ENCODE results near the gene POLR1G. TPM values are rescaled to one million over a fixed set of nuclear protein-coding genes. Genes with fewer than 3 reads are reported as not detected.

Gene POLR1G
- total and polyA plus RNA-seq, 9 of the 15 experiments (the other 6 are each of a cell fraction or from before 2014, with no cell fraction given): 3.0 to 50.1 (median 27.4) TPM

DNA sequence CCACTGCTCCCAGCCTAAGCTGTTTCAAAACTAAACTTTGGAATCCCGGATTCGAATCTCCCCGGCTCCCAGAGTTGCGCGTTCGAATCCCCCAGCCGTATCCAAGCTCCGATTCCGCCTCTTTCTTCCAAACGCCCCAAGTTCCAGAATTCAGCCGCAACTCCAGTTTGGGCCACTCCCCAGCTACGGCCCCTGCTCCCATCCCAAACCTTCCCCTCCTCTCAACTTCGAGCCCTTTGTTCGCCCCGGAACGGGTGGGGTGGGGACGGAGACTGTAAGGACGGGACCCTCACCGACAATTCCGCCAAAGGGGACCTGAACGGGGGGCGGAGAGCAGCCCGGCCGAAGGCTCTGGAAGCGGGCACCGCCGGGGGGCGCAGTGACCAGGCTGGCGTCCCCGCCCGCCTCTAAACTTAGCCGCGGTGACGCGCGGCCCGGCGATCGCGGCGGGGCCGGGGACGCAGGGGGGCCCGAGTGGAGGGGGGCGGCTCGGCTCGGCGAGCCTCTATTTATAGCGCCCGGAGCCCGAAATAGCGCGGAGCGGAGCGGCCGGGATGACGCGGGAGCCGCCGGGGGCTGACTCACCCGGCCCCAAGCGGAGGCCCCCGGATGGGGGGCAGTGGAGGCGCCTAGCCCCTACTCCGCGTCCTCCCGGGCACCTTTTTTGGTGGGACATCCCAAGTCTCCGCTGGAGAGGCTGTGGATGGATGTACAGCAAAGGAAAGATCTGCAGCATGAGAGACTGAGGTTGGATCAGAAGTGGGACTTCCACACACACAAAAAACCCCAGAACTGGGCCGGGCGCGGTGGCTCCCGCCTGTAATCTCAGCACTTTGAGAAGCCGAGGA, 22.2 kb downstream of the POLR1G start (continued):
- TF ChIP-seq, protein P1, sequence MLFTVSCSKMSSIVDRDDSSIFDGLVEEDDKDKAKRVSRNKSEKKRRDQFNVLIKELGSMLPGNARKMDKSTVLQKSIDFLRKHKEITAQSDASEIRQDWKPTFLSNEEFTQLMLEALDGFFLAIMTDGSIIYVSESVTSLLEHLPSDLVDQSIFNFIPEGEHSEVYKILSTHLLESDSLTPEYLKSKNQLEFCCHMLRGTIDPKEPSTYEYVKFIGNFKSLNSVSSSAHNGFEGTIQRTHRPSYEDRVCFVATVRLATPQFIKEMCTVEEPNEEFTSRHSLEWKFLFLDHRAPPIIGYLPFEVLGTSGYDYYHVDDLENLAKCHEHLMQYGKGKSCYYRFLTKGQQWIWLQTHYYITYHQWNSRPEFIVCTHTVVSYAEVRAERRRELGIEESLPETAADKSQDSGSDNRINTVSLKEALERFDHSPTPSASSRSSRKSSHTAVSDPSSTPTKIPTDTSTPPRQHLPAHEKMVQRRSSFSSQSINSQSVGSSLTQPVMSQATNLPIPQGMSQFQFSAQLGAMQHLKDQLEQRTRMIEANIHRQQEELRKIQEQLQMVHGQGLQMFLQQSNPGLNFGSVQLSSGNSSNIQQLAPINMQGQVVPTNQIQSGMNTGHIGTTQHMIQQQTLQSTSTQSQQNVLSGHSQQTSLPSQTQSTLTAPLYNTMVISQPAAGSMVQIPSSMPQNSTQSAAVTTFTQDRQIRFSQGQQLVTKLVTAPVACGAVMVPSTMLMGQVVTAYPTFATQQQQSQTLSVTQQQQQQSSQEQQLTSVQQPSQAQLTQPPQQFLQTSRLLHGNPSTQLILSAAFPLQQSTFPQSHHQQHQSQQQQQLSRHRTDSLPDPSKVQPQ (CRISPR knock-in tag; IDR thresholded peaks at IDR 0.05; ENCODE audit: borderline replicate concordance): no peak
- TF ChIP-seq, protein P2, sequence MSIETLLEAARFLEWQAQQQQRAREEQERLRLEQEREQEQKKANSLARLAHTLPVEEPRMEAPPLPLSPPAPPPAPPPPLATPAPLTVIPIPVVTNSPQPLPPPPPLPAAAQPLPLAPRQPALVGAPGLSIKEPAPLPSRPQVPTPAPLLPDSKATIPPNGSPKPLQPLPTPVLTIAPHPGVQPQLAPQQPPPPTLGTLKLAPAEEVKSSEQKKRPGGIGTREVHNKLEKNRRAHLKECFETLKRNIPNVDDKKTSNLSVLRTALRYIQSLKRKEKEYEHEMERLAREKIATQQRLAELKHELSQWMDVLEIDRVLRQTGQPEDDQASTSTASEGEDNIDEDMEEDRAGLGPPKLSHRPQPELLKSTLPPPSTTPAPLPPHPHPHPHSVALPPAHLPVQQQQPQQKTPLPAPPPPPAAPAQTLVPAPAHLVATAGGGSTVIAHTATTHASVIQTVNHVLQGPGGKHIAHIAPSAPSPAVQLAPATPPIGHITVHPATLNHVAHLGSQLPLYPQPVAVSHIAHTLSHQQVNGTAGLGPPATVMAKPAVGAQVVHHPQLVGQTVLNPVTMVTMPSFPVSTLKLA (conservative IDR thresholded peaks at IDR 0.05): 0 out of 4 replicates have a peak, but pooled peaks of 1 of the 2 experiments have one; percentile 22
- TF ChIP-seq, protein P3, sequence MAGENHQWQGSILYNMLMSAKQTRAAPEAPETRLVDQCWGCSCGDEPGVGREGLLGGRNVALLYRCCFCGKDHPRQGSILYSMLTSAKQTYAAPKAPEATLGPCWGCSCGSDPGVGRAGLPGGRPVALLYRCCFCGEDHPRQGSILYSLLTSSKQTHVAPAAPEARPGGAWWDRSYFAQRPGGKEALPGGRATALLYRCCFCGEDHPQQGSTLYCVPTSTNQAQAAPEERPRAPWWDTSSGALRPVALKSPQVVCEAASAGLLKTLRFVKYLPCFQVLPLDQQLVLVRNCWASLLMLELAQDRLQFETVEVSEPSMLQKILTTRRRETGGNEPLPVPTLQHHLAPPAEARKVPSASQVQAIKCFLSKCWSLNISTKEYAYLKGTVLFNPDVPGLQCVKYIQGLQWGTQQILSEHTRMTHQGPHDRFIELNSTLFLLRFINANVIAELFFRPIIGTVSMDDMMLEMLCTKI (IDR thresholded peaks at IDR 0.05; ENCODE audit: partially characterized antibody): no peak
- TF ChIP-seq ARNT (IDR thresholded peaks at IDR 0.05) (no peak), ZNF347 (CRISPR knock-in tag; IDR thresholded peaks at IDR 0.05; ENCODE audit: low read depth) (no peak), FOXJ2 (tag; IDR thresholded peaks at IDR 0.05) (no peak), ZNF766 (CRISPR knock-in tag; conservative IDR thresholded peaks at IDR 0.05) (0 out of 2 replicates have a peak, but pooled peaks have one; percentile 30), ZFP1 (CRISPR knock-in tag; IDR thresholded peaks at IDR 0.05) (no peak), GABPB2 (CRISPR knock-in tag; conservative IDR thresholded peaks at IDR 0.05) (no peak), SETDB1 (IDR thresholded peaks at IDR 0.05; ENCODE audit: low read length) (no peak), ZBTB7A (IDR thresholded peaks at IDR 0.05; ENCODE audit: borderline replicate concordance, control insufficient read depth, low read depth, low read length) (peak; percentile 98), JUND (IDR thresholded peaks at IDR 0.05; ENCODE audit: borderline replicate concordance, low read depth, low read length) (no peak), JUND (tag; IDR thresholded peaks at IDR 0.05; ENCODE audit: borderline replicate concordance, low read depth, low read length) (peak; percentile 27; the same call in 1 of the 3 replicates), POLR2A (conservative IDR thresholded peaks at IDR 0.05) (no peak), SMARCB1 (IDR thresholded peaks at IDR 0.05; ENCODE audit: insufficient read length, low read depth) (no peak), DIDO1 (tag; IDR thresholded peaks at IDR 0.05; ENCODE audit: low read depth) (no peak), ZNF583 (CRISPR knock-in tag; IDR thresholded peaks at IDR 0.05) (no peak), GATAD2B (IDR thresholded peaks at IDR 0.05; ENCODE audit: borderline replicate concordance) (peak; percentile 43; the same call in 1 of the 2 replicates), RNF2 (IDR thresholded peaks at IDR 0.05) (no peak), NCOA6 (IDR thresholded peaks at IDR 0.05) (no peak), RBM15 (IDR thresholded peaks at IDR 0.05; ENCODE audit: insufficient read depth, low read length) (no peak), ZNF253 (CRISPR knock-in tag; conservative IDR thresholded peaks at IDR 0.05) (no peak)
- TF ChIP-seq, protein P4, sequence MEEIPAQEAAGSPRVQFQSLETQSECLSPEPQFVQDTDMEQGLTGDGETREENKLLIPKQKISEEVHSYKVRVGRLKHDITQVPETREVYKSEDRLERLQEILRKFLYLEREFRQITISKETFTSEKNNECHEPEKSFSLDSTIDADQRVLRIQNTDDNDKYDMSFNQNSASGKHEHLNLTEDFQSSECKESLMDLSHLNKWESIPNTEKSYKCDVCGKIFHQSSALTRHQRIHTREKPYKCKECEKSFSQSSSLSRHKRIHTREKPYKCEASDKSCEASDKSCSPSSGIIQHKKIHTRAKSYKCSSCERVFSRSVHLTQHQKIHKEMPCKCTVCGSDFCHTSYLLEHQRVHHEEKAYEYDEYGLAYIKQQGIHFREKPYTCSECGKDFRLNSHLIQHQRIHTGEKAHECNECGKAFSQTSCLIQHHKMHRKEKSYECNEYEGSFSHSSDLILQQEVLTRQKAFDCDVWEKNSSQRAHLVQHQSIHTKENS (CRISPR knock-in tag; IDR thresholded peaks at IDR 0.05): no peak

Data from K562 (cell line).